Anterior cingulate cortex (tissue), 58 donors: ENCODE results near the gene SLAMF8.

Experiments
- DNase-seq, 58 donors: peaks; one replicate each; lab custom pipeline; 2025; lab: John Stamatoyannopoulos, UW

SLAMF8 gene

GRCh38 chr1:159826441-159827101, at the start of gene SLAMF8:
Gene SLAMF8 (plus strand): TSS chr1:159826873. CDS start chr1:159826899, 26 bp downstream.
- DNase-seq = peak in 9 of 58 donors; percentile 1 to 34 (median 8)

- DNase-seq = no peak
Observed at GRCh38 chr1:159778266-159778665, 48.4 kb upstream of the SLAMF8 start.

- DNase-seq = no peak
Observed at GRCh38 chr1:159779403-159779851, 47.2 kb upstream of the SLAMF8 start.

GRCh38 chr1:159780583-159781582, 45.8 kb upstream of the SLAMF8 start, which contains the start of gene DUSP23:
Gene DUSP23 (plus strand): TSS chr1:159780962. CDS start chr1:159781101, 139 bp downstream.
- DNase-seq = peak; percentile 55 to 98 (median 95)

DNA sequence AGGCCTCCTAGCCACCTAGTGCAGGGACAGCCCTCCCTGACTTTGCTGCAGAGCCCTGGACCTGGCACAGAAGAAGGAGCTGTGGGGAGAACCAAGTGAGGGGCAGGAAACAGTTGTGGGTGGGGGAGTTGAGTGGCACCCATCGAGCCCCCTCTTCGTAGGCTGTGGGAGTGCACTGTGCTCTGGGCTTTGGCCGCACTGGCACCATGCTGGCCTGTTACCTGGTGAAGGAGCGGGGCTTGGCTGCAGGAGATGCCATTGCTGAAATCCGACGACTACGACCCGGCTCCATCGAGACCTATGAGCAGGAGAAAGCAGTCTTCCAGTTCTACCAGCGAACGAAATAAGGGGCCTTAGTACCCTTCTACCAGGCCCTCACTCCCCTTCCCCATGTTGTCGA, 44.7 kb upstream of the SLAMF8 start:
- no peak for DNase-seq

DNA sequence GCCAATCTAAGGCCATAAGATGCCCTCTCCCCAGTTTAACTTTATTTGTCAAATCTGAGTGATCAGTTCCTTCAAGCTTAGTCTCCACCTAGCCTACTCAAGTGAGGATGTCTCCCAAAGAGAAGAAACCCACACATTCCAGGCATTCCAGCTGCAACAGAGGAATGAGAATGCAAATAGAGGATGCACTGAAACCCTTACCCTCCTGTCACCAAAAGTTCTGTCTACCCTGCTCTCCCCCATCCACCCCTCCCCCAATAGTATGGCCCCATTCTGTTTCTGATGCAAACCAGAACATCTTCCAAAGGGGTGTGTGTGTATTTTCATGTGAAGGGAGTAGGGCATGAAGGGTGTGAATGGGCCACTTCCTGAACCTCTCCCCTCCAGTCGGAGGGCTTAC, 42.9 kb upstream of the SLAMF8 start:
- DNase-seq = no peak

GRCh38 chr1:159786465-159786864, 40.2 kb upstream of the SLAMF8 start:
- DNase-seq = no peak

- DNase-seq = peak in 2 of 58 donors; percentile 1 to 5
Observed at GRCh38 chr1:159786966-159787365, 39.7 kb upstream of the SLAMF8 start.

GRCh38 chr1:159790237-159790917, 36.3 kb upstream of the SLAMF8 start:
- DNase-seq = no peak

DNA sequence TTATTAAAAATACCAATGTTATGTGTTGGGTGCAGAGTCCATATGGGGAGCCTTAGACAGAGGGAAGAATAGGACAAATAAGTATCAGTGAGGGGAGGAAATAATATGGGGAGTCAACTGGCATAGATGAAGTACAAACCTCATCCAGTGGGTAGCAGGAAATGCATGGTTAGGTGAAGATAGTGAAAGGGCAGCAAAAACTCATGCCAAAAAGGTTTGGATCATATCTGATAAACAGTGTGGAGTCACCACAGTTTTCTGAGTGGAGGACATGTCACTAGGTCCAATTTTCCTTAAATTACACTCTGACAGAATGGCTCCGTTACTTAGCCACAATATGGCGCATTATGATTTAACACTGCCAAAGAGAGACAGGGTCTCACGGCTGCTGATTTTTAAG, 35.6 kb upstream of the SLAMF8 start:
- DNase-seq = no peak

GRCh38 chr1:159791461-159791860, 35.2 kb upstream of the SLAMF8 start:
- DNase-seq = peak in 2 of 58 donors; percentile 3

- DNase-seq = no peak
Observed at GRCh38 chr1:159795534-159795933, 31.1 kb upstream of the SLAMF8 start.

DNA sequence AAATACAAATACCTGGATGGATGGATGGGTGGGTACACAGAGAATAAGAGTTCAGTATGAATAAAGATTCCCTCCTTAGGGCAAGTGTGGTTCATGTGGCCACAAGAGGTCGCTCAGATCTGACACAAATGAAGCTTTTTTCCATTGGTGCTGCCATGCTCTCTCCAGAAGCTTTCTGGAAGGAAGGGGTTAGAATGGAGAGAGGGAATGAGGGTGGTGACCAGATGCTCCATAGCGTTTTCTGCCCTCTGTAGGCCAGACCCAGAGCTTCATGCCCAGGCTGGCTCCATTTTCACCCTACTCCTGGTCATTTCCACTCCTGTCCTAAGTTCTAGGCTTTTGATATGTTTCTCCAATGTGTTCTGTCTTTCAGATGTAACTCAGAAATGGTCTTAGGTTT, 27.8 kb upstream of the SLAMF8 start:
- peak in 23 of 58 donors; percentile 1 to 51 (median 12) for DNase-seq

DNA sequence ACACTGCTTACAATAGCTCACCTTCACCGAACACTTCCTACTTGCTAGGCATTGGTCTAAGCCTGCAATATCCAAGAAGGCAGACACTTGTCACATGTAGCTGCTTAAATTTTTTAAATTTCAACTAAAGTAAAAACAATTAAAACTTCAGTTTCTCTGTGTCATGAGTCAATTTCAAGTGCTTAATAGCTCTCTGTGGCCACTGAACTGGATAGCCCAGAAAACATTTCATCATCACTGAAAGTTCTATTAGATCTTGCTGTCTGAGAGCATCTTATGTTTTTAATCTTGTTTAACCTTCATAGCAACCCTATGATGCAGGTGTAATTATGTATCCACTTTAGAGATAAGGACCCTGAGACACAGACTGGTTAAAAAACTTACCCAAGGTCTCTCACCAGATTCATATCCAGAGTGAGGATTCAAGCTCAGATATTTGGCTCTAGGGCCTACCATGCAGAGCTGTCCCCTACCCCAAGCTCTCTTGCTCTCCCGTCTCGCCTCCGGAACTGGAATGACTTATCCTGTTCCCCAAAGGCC, 27.2 kb upstream of the SLAMF8 start:
- DNase-seq = no peak

GRCh38 chr1:159800177-159800930, 26.3 kb upstream of the SLAMF8 start:
- no peak for DNase-seq

DNA sequence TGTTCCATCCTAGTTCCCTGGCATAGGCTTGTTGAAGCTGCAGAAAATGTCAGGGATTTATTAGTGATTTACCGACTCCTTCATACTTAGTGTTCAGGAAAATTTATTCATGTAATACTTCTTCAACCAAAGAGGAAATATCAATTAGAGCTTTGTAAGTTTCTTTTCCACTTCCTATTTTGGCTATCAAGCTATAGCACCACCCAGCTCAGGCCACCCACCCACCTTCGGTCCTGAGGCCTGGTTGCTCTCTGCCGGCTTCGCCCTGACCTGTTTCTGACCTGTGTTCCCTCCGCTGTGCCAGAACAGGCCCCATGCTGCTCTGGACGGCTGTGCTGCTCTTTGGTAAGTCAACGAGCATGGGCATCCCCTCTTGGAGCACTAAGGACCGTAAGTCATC, 24.6 kb upstream of the SLAMF8 start, which contains the start of gene FCRL6:
Gene FCRL6 (plus strand): TSS at position 250 of the 400 bp plus-strand sequence. CDS start 65 bp downstream, at position 315.
- DNase-seq = no peak

DNA sequence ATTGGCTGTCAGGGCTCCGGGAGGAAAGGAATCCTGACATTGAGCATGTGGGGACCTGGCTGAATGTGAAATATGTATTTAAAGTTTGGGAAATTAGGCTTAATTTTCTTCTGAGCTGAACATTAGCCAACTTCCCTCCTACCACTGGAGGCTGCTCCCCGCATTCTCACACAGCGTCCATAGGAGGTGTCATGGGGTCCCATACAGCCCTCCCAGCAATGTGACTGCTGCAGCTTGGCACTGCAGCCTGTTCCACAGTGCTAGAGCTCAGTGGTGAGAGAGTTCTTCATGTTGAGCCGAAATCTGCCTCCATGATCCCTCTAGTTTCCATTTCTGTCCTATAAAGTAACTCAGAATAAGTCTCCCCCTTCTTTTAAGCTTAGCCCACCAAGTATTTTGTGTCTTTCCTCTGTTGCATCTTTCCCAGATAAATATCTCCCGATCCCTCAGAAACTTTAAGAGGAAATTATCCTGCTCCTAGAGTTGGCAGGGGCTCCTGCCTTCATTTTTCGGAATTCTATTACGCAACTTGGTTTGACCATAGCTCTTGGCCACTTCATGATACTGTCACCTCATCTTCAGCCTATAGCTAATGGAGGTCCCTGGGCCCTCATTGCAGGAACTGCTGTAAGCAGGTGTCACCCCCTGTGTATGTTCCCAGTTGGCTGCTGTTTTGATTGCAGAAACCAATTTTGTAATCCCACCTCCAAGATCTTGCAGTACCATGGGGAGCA, 22.6 kb upstream of the SLAMF8 start:
- DNase-seq = no peak

- DNase-seq = no peak
Observed at GRCh38 chr1:159804924-159805323, 21.7 kb upstream of the SLAMF8 start.

DNA sequence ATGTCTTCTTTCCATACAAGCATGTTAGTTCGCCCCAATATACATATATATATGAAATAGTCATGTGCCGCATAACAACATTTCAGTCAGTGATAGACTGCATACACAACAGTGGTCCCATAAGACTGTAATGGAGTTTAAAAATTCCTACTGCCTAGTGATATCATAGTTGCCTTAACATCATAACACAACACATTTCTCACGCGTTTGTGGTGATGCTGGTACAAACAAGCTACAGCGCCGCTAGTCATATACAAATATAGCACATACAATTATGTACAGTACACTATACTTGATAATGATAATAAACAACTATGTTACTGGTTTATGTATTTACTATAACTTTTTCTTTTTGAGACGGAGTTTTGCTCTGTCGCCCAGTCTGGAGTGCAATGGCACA, 10.7 kb upstream of the SLAMF8 start:
- DNase-seq = no peak
